Lung (tissue), 12 donors: Measurements from ENCODE around the gene SCYL3. TPM values are rescaled to one million over a fixed set of nuclear protein-coding genes. Genes with fewer than 3 reads are reported as not detected.
"Not testable (repeated sequence)": the region's sequence is repeated elsewhere in the genome, so short reads cannot be mapped to it uniquely, and the experiment has no call there.

ENCODE experiments used
- ATAC-seq: fragments of 200-7000 bp; cut with Tn5 transposase; one replicate; pipeline ENCODE4 v1.9.1; 2020; ENCODE audit warnings: moderate number of reproducible peaks; ENCODE audit not compliant: insufficient read depth, low FRiP score
- DNase-seq, 3 donors: peaks; one replicate each; pipeline ENCODE4 v3.0.0-alpha.2; 2013 to 2017
- H3K27ac ChIP-seq, 2 donors: one replicate each; pipeline ENCODE4 v1.5.1; 2013; ENCODE audit warnings: mild to moderate bottlenecking in 2 of 2, moderate library complexity in 2 of 2, control low read depth in 1 of 2, inconsistent platforms in 1 of 2, low read depth in 1 of 2, low read length in 1 of 2
- H3K27me3 ChIP-seq, 3 donors: one replicate each; pipeline ENCODE4 v1.5.1; 2013; ENCODE audit warnings: low read length in 2 of 3; ENCODE audit not compliant: control insufficient read depth in 3 of 3, insufficient read depth in 3 of 3
- H3K36me3 ChIP-seq, 4 donors: one replicate each; pipeline ENCODE4 v1.5.1; 2013; ENCODE audit warnings: low read length in 4 of 4, mild to moderate bottlenecking in 1 of 4, moderate library complexity in 1 of 4; ENCODE audit not compliant: control insufficient read depth in 4 of 4, insufficient read depth in 4 of 4
- H3K4me1 ChIP-seq, 5 donors: one replicate each; pipeline ENCODE4 v1.5.1; 2013; ENCODE audit warnings: low read length in 5 of 5, mild to moderate bottlenecking in 2 of 5, moderate library complexity in 1 of 5; ENCODE audit not compliant: control insufficient read depth in 5 of 5, insufficient read depth in 5 of 5
- H3K4me3 ChIP-seq: one replicate; pipeline ENCODE4 v1.5.1; 2013; ENCODE audit warnings: mild to moderate bottlenecking, control low read depth, moderate library complexity
- H3K9ac ChIP-seq, 2 donors: one replicate each; pipeline ENCODE4 v1.5.1; 2013; ENCODE audit warnings: low read length in 2 of 2, control low read depth in 1 of 2; ENCODE audit not compliant: insufficient read depth in 1 of 2
- H3K9me3 ChIP-seq, 4 donors: one replicate each; pipeline ENCODE4 v1.5.1; 2013; ENCODE audit warnings: low read length in 3 of 4, mild to moderate bottlenecking in 1 of 4, moderate library complexity in 1 of 4; ENCODE audit not compliant: control insufficient read depth in 4 of 4, insufficient read depth in 3 of 4
- WGBS, 2 donors: extraction: QIAGEN DNeasy Blood & Tissue Kit; methylation state at CpG; one replicate each; pipeline ENCODE4 v1.1.7; 2013; 5-methylcytosine and 5-hydroxymethylcytosine counted together
- polyA plus RNA-seq, 2 donors: library from polyadenylated mRNA; stranded (reverse); fragments of 200-250 nt; gene quantifications; one replicate each; pipeline ENCODE4 v1.2.1, GENCODE V29; 2013
- total RNA-seq, 2 donors: library from RNA; depleted of rRNA in 1 of 2; stranded (reverse); fragments of >200 nt in 1 of 2; gene quantifications; one replicate each; pipeline ENCODE4 v1.2.1, GENCODE V29; 2014 to 2021
- TF ChIP-seq, protein P1 (sequence below): IDR thresholded peaks from 2 replicates; pipeline ENCODE4 v1.5.1; 2012; ENCODE audit warnings: mild to moderate bottlenecking; ENCODE audit errors: control extremely low read depth, extremely low read depth
- donor health status: control.
- donor health status: control.
- donor health status: Bipolar disorder and iron deficiency.
- donor health status: healthy.
- donor health status: DM: yes; HTN: yes; CAD: no.

SCYL3 gene
- total and polyA plus RNA-seq, 4 donors, result 3.8 to 16.0 (median 7.6) TPM

DNA sequence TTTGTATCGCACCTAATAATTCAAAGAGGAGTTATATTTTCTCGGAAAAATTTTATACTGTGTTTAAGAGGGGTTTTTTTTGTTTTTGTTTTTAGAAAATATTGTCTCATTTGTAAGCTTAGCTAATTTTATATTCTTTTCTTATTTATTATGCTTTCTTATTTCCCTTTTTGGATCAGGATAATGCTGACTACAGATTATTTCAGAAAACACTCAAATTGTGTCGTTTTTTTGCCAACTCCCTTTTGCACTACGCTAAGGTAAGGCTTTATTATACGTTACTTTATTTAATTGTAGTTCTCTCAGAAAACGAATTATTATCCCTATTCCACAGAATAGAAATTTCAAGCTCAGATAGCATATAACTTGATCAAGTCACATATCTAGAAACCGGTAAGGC lies 72.2 kb downstream of the SCYL3 start:
- Histone ChIP-seq H3K27me3 (no peaks in the 10 kb centered on the region), H3K27ac (no peak overlapping the region), H3K9ac (no peak overlapping the region), H3K9me3 (no peaks in the 10 kb centered on the region), H3K4me3 (no peak overlapping the region), H3K36me3 (peaks cover 0 to 7% (median 4%) of the 10 kb centered on the region in 4 donors), H3K4me1 (no peaks in the 10 kb centered on the region)
- DNase-seq (no peak), ATAC-seq (no peak)
- TF ChIP-seq, protein P1, sequence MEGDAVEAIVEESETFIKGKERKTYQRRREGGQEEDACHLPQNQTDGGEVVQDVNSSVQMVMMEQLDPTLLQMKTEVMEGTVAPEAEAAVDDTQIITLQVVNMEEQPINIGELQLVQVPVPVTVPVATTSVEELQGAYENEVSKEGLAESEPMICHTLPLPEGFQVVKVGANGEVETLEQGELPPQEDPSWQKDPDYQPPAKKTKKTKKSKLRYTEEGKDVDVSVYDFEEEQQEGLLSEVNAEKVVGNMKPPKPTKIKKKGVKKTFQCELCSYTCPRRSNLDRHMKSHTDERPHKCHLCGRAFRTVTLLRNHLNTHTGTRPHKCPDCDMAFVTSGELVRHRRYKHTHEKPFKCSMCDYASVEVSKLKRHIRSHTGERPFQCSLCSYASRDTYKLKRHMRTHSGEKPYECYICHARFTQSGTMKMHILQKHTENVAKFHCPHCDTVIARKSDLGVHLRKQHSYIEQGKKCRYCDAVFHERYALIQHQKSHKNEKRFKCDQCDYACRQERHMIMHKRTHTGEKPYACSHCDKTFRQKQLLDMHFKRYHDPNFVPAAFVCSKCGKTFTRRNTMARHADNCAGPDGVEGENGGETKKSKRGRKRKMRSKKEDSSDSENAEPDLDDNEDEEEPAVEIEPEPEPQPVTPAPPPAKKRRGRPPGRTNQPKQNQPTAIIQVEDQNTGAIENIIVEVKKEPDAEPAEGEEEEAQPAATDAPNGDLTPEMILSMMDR, result no peak
- 98% methylated on average over 7 of the region's 7 CpGs for WGBS, 2 donors

DNA sequence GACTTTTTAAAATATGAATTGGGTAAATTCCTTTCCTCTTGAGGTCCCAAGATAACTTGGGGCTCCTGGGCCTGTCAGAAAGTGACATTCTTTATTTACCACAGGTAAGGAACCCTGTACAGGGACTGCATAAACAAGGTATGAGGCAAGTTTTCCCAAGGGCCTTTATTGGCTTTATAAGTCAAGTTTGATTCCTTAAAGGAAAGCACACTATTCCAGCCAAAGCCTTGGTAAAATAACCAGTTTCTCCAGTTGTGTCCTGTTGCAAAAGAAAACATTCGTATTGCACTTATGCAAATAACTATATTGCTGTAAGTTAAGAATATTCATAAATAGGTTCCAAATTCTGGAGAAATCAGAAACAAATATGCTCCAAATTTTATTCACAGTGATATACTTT lies 77.1 kb downstream of the SCYL3 start:
- no peak overlapping the region for H3K27ac ChIP-seq
- no peaks in the 10 kb centered on the region for H3K9me3 ChIP-seq
- no peak for ATAC-seq
- H3K4me3 ChIP-seq, result no peak overlapping the region
- 70 to 85% methylated on average over 1 of the region's 1 CpG for WGBS, 2 donors
- TF ChIP-seq, protein P1, result no peak
- H3K36me3 ChIP-seq, result peaks cover 0 to 7% (median 3%) of the 10 kb centered on the region in 4 donors
- H3K27me3 ChIP-seq, result no peaks in the 10 kb centered on the region
- DNase-seq, result no peak
- H3K4me1 ChIP-seq, result no peaks in the 10 kb centered on the region
- no peak overlapping the region for H3K9ac ChIP-seq

DNA sequence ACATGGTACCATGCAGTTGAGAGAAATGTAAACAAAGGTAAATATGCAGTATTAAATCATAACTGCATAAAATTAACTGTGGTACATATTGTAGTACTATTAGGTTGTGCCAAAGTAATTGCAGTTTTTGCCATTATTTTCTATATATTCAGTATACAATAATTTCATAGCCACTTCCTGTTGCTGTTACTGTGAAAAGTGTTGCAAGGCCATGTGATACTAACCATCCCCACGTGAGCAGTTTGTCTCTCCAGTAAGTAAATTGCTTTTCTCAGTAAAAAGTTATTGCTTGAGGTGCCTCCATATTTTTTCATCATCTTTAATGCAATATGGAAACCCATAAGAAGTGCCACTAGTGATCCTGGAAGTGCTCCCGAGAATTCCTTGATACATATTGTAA lies 79.4 kb downstream of the SCYL3 start:
- Histone ChIP-seq H3K4me3 (no peak overlapping the region), H3K36me3 (peaks cover 0 to 11% (median 1%) of the 10 kb centered on the region in 4 donors), H3K9me3 (no peaks in the 10 kb centered on the region), H3K27me3 (no peaks in the 10 kb centered on the region), H3K9ac (no peak overlapping the region), H3K27ac (no peak overlapping the region), H3K4me1 (no peaks in the 10 kb centered on the region)
- TF ChIP-seq, protein P1, result no peak
- DNase-seq (no peak), ATAC-seq (no peak)
- WGBS, 2 donors, result 48 to 63% methylated on average over 2 of the region's 2 CpGs

DNA sequence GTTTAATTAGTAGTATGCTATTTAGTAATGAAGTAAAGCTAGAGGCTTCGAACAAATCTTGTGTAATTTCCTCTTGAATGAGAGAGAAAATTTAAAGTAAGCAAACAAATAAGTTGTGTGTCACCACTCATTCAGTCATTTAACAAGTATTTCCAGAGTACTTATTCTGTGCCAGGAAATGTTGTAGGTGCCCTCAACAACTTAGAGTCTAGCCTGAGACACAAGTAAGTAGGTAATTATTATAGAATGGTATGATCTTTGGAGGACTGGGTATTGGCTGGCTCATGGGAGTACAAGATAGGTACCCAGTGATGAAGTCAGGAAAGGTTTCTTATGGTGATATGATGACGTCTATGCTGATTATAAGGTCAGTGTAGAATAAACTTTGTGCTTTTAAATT lies 81.6 kb downstream of the SCYL3 start:
- Histone ChIP-seq H3K27ac (no peak overlapping the region), H3K4me3 (no peak overlapping the region), H3K9ac (no peak overlapping the region), H3K27me3 (no peaks in the 10 kb centered on the region), H3K9me3 (no peaks in the 10 kb centered on the region), H3K4me1 (no peaks in the 10 kb centered on the region), H3K36me3 (peaks cover 0 to 9% (median 0%) of the 10 kb centered on the region in 4 donors)
- ATAC-seq, result peak; percentile 68
- TF ChIP-seq, protein P1, result no peak
- 61 to 62% methylated on average over 2 of the region's 2 CpGs for WGBS, 2 donors
- no peak for DNase-seq

DNA sequence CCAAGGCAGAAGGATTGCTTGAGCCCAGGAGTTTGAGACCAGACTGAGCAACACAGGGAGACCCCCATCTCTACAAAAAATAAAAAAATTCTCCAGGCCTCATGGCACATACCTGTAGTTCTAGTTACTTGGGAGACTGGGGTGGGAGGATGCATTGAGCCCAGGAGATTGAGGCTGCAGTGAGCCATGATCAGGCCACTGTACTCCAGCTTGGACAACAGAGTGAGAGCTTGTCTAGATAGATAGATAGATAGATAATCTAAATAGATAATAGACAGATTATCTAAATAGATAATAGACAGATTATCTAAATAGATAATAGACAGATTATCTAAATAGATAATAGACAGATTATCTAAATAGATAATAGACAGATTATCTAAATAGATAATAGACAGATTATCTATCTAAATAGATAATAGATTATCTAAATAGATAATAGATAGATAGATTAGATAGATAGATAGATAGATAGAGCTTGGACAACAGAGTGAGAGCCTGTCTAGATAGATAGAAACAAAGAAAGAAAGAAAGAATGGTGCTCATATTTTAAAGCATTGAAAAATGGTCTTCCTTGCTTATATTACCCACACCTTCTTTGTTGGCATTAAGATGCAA lies 82.2 kb downstream of the SCYL3 start:
- H3K27ac ChIP-seq, H3K27me3 ChIP-seq, H3K9ac ChIP-seq, H3K4me3 ChIP-seq, ATAC-seq, DNase-seq, H3K9me3 ChIP-seq, H3K4me1 ChIP-seq: not testable (repeated sequence)
- peaks cover 0 to 12% (median under 1%) of the 10 kb centered on the region in 4 donors for H3K36me3 ChIP-seq
